Measurements from ENCODE around the gene MRPS31.

DNA sequence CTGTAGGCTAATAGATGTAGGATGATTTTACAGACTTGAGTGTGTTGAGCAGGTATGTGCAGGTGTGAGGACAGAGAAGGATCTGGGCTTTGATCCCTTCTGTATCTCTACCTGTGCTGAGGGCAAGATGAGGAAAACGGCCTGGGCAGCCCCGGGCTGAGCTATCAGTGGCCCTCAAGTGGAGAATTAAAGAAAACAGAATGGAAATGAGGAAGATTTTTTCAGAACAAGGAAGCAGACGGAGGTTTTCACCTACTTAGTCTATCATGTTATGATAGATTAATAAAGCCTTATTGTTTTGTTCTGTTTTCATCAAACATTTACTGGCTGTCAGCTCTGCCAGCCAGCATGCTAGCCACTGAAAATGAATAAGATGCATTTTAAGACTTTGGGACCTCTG is 82.2 kb downstream of the MRPS31 start:
- TF ChIP-seq CTCF (IDR thresholded peaks at IDR 0.05; ENCODE audit: extremely low read depth in 1 of 2, insufficient read depth in 1 of 2, low read depth in 1 of 2, low read length in 2 of 2) (no peak), MAX (IDR thresholded peaks at IDR 0.05; ENCODE audit: insufficient read depth, insufficient read length) (no peak), POLR2A (IDR thresholded peaks at IDR 0.05; ENCODE audit: low read depth, low read length) (no peak), GATA2 (IDR thresholded peaks at IDR 0.05; ENCODE audit: insufficient read depth, insufficient read length, low read depth, low read length) (no peak), FOS (IDR thresholded peaks at IDR 0.05; ENCODE audit: borderline replicate concordance, insufficient read depth, low read length) (no peak), EZH2 (IDR thresholded peaks at IDR 0.05; ENCODE audit: borderline replicate concordance, low read depth, low read length, severe bottlenecking) (no peak), POLR2AphosphoS5 (IDR thresholded peaks at IDR 0.05; ENCODE audit: insufficient read depth, low read depth, low read length) (no peak), MYC (IDR thresholded peaks at IDR 0.05; ENCODE audit: low read depth, low read length) (no peak)

Measured in endothelial cell of umbilical vein (primary cell).